OCI-LY7 (cell line): ENCODE data around the gene VAPB.

Experiments
- CTCF ChIP-seq: fragments of 200-600 bp; sonication (generic); conservative IDR thresholded peaks from 2 replicates; pipeline ENCODE4 v1.5.1; 2014; ENCODE audit warnings: mild to moderate bottlenecking, antibody characterized with exemption, low read length, moderate library complexity, mixed read lengths
- EZH2phosphoT487 ChIP-seq: fragments of 200-600 bp; sonication (generic); IDR thresholded peaks from 2 replicates; pipeline ENCODE4 v1.6.1; 2018; ENCODE audit warnings: low read depth, borderline replicate concordance, mild to moderate bottlenecking, mixed run types, antibody characterized with exemption, low read length, moderate library complexity, mixed read lengths

GRCh38 chr20:58466729-58467571 lies 77.9 kb downstream of the VAPB start:
- TF ChIP-seq EZH2phosphoT487 (no peak), CTCF (no peak)
